HepG2 (cell line): ENCODE measurements around the gene GDE1. TPM values are rescaled to one million over a fixed set of nuclear protein-coding genes. Genes with fewer than 3 reads are reported as not detected.

Experiments used
- AGO2 ChIP-seq: fragments of 200-400 bp; formaldehyde crosslinking; optimal IDR thresholded peaks from 2 replicates; pipeline ENCODE3; 2017; ENCODE audit warnings: mild to moderate bottlenecking, low read depth, low read length, moderate library complexity
- ARID2 ChIP-seq: sonication (generic); formaldehyde crosslinking; IDR thresholded peaks from 2 replicates; pipeline ENCODE4 v1.8.1; 2022; ENCODE audit warnings: mild to moderate bottlenecking, missing genetic modification reagents, borderline replicate concordance
- DR1 ChIP-seq: sonication (generic); formaldehyde crosslinking; IDR thresholded peaks from 2 replicates; pipeline ENCODE4 v1.8.0; 2021; ENCODE audit warnings: mild to moderate bottlenecking, missing genetic modification reagents, inconsistent platforms
- ESRRA ChIP-seq: sonication (generic); formaldehyde crosslinking; IDR thresholded peaks from 2 replicates; pipeline ENCODE4 v1.5.1; 2020; ENCODE audit warnings: mild to moderate bottlenecking, low read depth, missing genetic modification reagents
- FOXA1 ChIP-seq, 2 experiments: fragments of 450-650 bp in 1 of 2; sonication (generic) in 1 of 2; formaldehyde crosslinking in 1 of 2; IDR thresholded peaks; 2 replicates each; pipeline versions ENCODE4 v1.4.0 to v1.6.1; 2016 to 2020; ENCODE audit warnings: missing genetic modification reagents in 1 of 2
- GTF3A ChIP-seq: sonication (generic); formaldehyde crosslinking; conservative IDR thresholded peaks from 2 replicates; pipeline ENCODE4 v1.4.0; 2020; ENCODE audit warnings: mild to moderate bottlenecking, missing genetic modification reagents
- MED1 ChIP-seq: sonication (generic); formaldehyde crosslinking; IDR thresholded peaks from 2 replicates; pipeline ENCODE4 v1.4.0; 2020; ENCODE audit warnings: missing genetic modification reagents
- NCOA1 ChIP-seq: sonication (generic); formaldehyde crosslinking; IDR thresholded peaks from 2 replicates; pipeline ENCODE4 v1.9.0; 2021; ENCODE audit warnings: missing genetic modification reagents
- ONECUT2 ChIP-seq: sonication (generic); formaldehyde crosslinking; IDR thresholded peaks from 2 replicates; pipeline ENCODE4 v1.4.0; 2020; ENCODE audit warnings: missing genetic modification reagents
- REPIN1 ChIP-seq: sonication (generic); formaldehyde crosslinking; IDR thresholded peaks from 2 replicates; pipeline ENCODE4 v1.8.0; 2022; ENCODE audit warnings: missing genetic modification reagents, low read depth, mild to moderate bottlenecking, borderline replicate concordance
- SETDB1 ChIP-seq: sonication (generic); formaldehyde crosslinking; IDR thresholded peaks from 2 replicates; pipeline ENCODE4 v1.5.1; 2020; ENCODE audit warnings: missing genetic modification reagents, mild to moderate bottlenecking, borderline replicate concordance
- SP140L ChIP-seq: sonication (generic); formaldehyde crosslinking; IDR thresholded peaks from 2 replicates; pipeline ENCODE4 v1.4.0; 2020; ENCODE audit warnings: missing genetic modification reagents, borderline replicate concordance
- TAF15 ChIP-seq: fragments of 200-400 bp; formaldehyde crosslinking; IDR thresholded peaks from one replicate; pipeline ENCODE4 v1.6.1; 2018; ENCODE audit warnings: mild to moderate bottlenecking, low read depth, low read length; ENCODE audit not compliant: poor library complexity, severe bottlenecking
- TOPORS ChIP-seq: sonication (generic); formaldehyde crosslinking; IDR thresholded peaks from 2 replicates; pipeline ENCODE4 v1.8.0; 2023; ENCODE audit warnings: mild to moderate bottlenecking, missing genetic modification reagents
- YEATS2 ChIP-seq: sonication (generic); formaldehyde crosslinking; IDR thresholded peaks from 2 replicates; pipeline ENCODE4 v1.4.0; 2020; ENCODE audit warnings: missing genetic modification reagents, borderline replicate concordance
- ZBTB14 ChIP-seq: sonication (generic); formaldehyde crosslinking; IDR thresholded peaks from 2 replicates; pipeline ENCODE4 v1.4.0; 2020; ENCODE audit warnings: missing genetic modification reagents
- ZFP41 ChIP-seq: sonication (generic); formaldehyde crosslinking; IDR thresholded peaks from 2 replicates; pipeline ENCODE4 v1.4.0; 2020; ENCODE audit warnings: mild to moderate bottlenecking, missing genetic modification reagents, borderline replicate concordance
- ZNF335 ChIP-seq: sonication (generic); formaldehyde crosslinking; IDR thresholded peaks from 2 replicates; pipeline ENCODE4 v1.4.0; 2020; ENCODE audit warnings: missing genetic modification reagents
- ZNF460 ChIP-seq: sonication (generic); formaldehyde crosslinking; IDR thresholded peaks from 2 replicates; pipeline ENCODE4 v1.5.1; 2020; ENCODE audit warnings: missing genetic modification reagents, mild to moderate bottlenecking, borderline replicate concordance
- ZNF766 ChIP-seq: sonication (generic); formaldehyde crosslinking; IDR thresholded peaks from 2 replicates; pipeline ENCODE4 v1.5.0; 2020; ENCODE audit warnings: missing genetic modification reagents, borderline replicate concordance
- ZNF780A ChIP-seq: sonication (generic); formaldehyde crosslinking; IDR thresholded peaks from 2 replicates; pipeline ENCODE4 v1.8.0; 2022; ENCODE audit warnings: mild to moderate bottlenecking, missing genetic modification reagents, moderate library complexity
- ZNF879 ChIP-seq: sonication (generic); formaldehyde crosslinking; IDR thresholded peaks from 2 replicates; pipeline ENCODE4 v1.8.1; 2023; ENCODE audit warnings: missing genetic modification reagents
- ZSCAN21 ChIP-seq: sonication (generic); formaldehyde crosslinking; IDR thresholded peaks from 2 replicates; pipeline ENCODE4 v1.8.0; 2022; ENCODE audit warnings: mild to moderate bottlenecking, missing genetic modification reagents, moderate library complexity, borderline replicate concordance
- polyA plus RNA-seq, 8 experiments: library from polyadenylated mRNA; depleted of rRNA in 3 of 8; stranded (reverse) in 7 of 8; unstranded in 1 of 8; fragments of >200 nt; fragmentation: Illumina TruSeq in 4 of 8; extraction: Trizol in 4 of 8; gene quantifications; 2 replicates each; pipeline versions ENCODE4 v1.2.1 to v1.2.3, GENCODE V29; 2011 to 2016; ENCODE audit warnings: low read depth in 4 of 8, missing spikeins in 1 of 8, mixed read lengths in 1 of 8; ENCODE audit not compliant: insufficient read depth in 1 of 8
- total RNA-seq, 5 experiments: library from RNA; depleted of rRNA; stranded (reverse); fragments of >200 nt; fragmentation: Illumina TruSeq; extraction: Trizol; gene quantifications; 2 replicates each; pipeline ENCODE4 v1.2.3, GENCODE V29; 2016; ENCODE audit warnings: low read depth in 1 of 5
- TF ChIP-seq, protein P1 (sequence below): IDR thresholded peaks from 2 replicates; pipeline ENCODE4 v1.6.1; 2016; ENCODE audit warnings: low read depth, missing genetic modification reagents, missing compliant biosample characterization

The GDE1 gene
- total and polyA plus RNA-seq, 2 of the 13 experiments (the other 11 are each of a cell fraction or from before 2014, with no cell fraction given), result 35.9 to 59.0 TPM

DNA sequence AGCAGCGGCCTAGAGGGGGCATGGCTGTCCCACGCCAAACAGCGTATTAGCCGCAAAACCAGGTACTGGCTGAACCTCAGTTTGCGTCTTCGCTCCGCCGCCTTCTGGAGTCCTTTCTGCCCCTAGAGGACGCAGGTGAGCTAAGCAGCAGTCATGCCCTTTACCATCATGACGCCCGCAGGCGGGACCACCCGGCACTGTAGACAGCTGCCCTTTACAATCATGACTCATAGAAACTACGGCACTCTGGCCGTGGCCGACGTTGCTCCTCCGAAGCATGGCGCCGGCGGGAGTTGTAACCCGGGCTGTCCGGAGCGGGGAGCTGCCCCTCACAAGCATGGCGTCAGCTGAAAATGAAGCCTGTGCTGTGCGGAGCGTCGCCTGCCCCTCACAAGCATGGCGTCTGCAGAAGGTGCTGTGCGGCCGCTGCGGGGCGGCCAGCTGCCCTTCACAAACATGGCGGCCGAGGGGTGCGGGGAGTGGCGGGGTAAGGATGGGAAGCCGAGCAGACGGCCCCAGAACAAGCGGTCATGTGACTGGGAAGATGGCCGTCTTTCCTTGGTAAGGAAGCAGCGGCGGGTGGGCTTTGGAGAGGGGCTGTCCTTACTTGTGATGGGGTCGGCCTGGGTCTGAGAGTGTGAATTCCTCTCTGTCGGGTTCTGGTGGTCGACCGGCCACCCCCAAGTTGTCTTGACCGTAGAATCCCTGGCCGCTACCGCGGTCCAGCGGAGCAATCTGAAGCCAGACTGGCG is 33.5 kb upstream of the GDE1 start, which contains the start of gene VPS35L (continued):
- TF ChIP-seq ZSCAN21 (CRISPR knock-in tag) (no peak; the same call in 1 of the 2 replicates), NCOA1 (no peak), TAF15 (peak; percentile 49), ZNF335 (CRISPR knock-in tag) (peak; percentile 78; the same call in 1 of the 2 replicates), SETDB1 (CRISPR knock-in tag) (no peak), ZNF780A (CRISPR knock-in tag) (no peak), ZBTB14 (CRISPR knock-in tag) (no peak), ARID2 (CRISPR knock-in tag) (peak; percentile 65; the same call in 1 of the 2 replicates), ZNF460 (CRISPR knock-in tag) (no peak; the same call in 1 of the 2 replicates), MED1 (CRISPR knock-in tag) (no peak; the same call in none of the 2 replicates), YEATS2 (CRISPR knock-in tag) (0 out of 2 replicates have a peak, but pooled peaks have one; percentile 13), DR1 (0 out of 2 replicates have a peak, but pooled peaks have one; percentile 56), ONECUT2 (CRISPR knock-in tag) (no peak), REPIN1 (peak; percentile 80; the same call in 1 of the 2 replicates), ZFP41 (CRISPR knock-in tag) (peak; percentile 39; the same call in 1 of the 2 replicates), GTF3A (CRISPR knock-in tag) (peak; percentile 80), SP140L (no peak), FOXA1 (IDR thresholded peaks at IDR 0.05) (no peak), FOXA1 (CRISPR knock-in tag; IDR thresholded peaks at IDR 0.05) (no peak; the same call in none of the 2 replicates), ESRRA (CRISPR knock-in tag) (peak; percentile 83), ZNF879 (peak; percentile 89), ZNF766 (CRISPR knock-in tag) (0 out of 2 replicates have a peak, but pooled peaks have one; percentile 39), TOPORS (CRISPR knock-in tag) (peak; percentile 56; the same call in 1 of the 2 replicates), AGO2 (peak; percentile 96)
- TF ChIP-seq, protein P1, sequence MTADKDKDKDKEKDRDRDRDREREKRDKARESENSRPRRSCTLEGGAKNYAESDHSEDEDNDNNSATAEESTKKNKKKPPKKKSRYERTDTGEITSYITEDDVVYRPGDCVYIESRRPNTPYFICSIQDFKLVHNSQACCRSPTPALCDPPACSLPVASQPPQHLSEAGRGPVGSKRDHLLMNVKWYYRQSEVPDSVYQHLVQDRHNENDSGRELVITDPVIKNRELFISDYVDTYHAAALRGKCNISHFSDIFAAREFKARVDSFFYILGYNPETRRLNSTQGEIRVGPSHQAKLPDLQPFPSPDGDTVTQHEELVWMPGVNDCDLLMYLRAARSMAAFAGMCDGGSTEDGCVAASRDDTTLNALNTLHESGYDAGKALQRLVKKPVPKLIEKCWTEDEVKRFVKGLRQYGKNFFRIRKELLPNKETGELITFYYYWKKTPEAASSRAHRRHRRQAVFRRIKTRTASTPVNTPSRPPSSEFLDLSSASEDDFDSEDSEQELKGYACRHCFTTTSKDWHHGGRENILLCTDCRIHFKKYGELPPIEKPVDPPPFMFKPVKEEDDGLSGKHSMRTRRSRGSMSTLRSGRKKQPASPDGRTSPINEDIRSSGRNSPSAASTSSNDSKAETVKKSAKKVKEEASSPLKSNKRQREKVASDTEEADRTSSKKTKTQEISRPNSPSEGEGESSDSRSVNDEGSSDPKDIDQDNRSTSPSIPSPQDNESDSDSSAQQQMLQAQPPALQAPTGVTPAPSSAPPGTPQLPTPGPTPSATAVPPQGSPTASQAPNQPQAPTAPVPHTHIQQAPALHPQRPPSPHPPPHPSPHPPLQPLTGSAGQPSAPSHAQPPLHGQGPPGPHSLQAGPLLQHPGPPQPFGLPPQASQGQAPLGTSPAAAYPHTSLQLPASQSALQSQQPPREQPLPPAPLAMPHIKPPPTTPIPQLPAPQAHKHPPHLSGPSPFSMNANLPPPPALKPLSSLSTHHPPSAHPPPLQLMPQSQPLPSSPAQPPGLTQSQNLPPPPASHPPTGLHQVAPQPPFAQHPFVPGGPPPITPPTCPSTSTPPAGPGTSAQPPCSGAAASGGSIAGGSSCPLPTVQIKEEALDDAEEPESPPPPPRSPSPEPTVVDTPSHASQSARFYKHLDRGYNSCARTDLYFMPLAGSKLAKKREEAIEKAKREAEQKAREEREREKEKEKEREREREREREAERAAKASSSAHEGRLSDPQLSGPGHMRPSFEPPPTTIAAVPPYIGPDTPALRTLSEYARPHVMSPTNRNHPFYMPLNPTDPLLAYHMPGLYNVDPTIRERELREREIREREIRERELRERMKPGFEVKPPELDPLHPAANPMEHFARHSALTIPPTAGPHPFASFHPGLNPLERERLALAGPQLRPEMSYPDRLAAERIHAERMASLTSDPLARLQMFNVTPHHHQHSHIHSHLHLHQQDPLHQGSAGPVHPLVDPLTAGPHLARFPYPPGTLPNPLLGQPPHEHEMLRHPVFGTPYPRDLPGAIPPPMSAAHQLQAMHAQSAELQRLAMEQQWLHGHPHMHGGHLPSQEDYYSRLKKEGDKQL, result no peak
